ENCODE results near the gene GPC1.

Gene GPC1

GRCh38 chr2:240443891-240444301 lies 8.4 kb downstream of the GPC1 start:
- no peak for DNase-seq (ENCODE audit: low read depth)

- DNase-seq (ENCODE audit: low read depth), result no peak
These were observed 9.0 kb downstream of the GPC1 start for GRCh38 chr2:240444464-240444863.

- no peak for DNase-seq (ENCODE audit: low read depth)
These were observed 10.6 kb downstream of the GPC1 start for GRCh38 chr2:240445961-240446663.

DNA sequence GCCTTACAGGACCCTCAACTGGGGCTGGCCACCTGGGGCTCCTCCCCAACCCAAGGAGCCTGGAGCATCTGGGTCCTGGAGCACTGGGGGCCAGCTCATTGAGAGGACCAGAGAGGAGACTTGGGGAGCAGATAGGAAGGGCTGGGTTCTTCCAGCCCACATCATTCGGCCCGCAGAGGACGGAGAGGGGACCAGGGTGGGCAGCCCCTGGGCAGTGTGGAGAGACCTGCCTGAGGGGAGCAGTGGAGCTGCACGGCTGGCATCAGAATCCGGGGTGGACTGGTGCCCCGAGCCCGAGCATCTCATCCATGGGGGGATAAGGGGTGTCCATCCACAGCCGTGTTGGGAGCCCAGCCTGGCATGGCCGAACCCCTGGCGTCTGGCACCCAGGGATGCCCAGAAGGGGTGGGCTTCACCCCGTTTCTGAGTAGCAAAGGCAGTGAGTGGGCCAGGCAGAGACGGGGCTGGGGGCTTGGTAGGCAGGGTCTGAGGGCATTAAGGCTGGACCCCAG lies 11.3 kb downstream of the GPC1 start:
- no peak for DNase-seq (ENCODE audit: low read depth)

DNA sequence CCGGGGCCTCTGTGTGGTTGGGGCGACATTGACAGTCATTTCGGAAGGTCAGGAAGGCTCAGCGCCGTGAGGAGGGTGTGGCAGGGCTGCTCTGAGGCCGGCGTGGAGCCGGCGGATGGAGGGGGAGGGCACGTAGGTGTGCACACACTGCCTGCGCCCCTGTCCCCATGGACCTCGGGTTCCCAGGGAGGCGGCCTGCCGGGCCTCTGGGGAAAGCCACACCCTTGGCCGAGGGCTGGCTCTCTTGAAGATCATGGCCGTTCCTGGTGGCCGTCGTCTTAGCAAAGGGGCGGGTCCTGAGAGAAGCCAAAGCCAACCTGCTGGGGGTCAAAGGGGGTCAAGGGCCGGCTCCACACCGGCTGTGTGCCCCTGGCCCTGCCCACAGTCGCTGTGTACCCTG lies 11.9 kb downstream of the GPC1 start:
- no peak for DNase-seq (ENCODE audit: low read depth)

- no peak for DNase-seq (ENCODE audit: low read depth)
These were observed 12.5 kb downstream of the GPC1 start for GRCh38 chr2:240447934-240448333.

DNA sequence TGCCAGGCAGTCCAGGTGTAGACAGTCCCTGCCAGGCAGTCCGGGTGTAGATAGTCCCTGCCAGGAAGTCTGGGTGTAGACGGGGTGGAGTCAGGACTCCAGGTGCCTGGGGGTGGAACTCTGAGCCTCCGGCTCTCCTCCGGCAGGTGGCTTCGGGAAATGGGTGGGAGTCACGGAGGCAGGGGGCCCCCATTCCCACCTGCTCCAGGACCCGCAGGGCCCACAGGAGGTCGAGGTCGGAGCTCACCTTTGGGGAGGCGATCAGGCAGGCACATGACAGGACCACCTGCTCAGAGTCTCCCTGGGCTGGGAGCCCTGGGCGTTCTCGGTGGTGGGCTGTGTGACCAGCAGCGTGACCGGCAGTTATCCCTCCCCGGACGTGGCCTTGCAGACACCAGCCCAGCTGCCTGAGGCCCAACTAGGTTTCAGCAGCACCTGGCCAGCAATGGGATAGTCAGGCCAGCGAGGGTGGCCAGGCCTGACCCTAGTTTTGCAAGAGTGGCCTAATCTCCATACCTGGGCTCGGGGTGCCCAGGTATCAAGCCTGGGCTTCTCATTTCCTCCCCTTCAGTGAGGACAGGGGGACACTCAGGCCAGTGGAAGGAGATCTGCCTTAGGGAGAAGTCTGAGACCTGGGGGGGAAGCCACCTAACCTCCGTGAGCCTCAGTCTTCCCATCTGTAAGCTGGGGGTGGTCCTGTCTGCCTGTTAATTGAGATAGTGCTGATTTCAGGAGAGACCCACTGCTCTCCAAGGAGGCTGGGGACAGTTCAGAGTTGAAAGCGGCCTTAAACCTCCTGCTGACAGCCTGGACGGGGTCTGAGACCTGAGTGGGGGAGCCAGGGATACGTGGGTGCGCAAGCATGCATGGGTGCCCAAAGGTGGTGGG lies 13.2 kb downstream of the GPC1 start:
- no peak for DNase-seq (ENCODE audit: low read depth)

DNA sequence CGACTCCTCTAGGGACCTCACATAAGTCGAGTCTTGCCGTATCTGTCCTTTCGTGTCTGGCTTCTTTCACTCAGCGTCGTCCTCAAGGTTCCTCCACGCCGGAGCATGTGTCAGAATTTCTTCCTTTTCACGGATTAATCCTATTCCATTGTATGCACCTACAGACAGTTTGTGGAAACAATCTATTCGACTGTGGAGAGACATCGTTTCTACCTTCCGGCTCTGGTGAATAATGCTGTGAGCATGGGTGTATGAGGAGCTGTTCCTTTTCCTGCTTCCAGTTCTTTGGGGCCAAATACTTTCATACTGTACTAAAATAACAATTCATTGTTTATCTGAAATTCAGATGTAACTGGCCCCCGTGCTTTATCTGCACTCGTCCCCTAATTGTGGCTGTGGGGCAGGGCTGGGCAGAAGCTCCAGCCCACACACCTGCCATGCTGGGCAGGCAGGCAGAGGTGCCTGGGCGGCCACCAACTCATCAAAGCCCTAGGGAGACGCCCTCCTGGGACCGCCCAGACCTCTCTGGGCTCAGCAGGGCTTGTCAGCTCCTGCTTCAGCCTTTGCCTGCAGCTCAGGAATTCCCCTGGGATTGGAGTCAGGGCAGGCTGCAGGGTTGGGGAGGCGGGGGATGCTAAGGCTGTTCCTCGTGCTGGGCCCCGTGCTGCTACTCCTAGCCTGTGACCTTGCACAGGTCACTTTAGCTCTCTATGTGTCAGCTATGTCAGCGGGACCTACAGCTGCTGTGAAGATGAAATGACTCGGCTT lies 14.5 kb downstream of the GPC1 start:
- no peak for DNase-seq (ENCODE audit: low read depth)

- DNase-seq (ENCODE audit: low read depth), result no peak
These were observed 15.2 kb downstream of the GPC1 start for GRCh38 chr2:240450532-240451107.

DNA sequence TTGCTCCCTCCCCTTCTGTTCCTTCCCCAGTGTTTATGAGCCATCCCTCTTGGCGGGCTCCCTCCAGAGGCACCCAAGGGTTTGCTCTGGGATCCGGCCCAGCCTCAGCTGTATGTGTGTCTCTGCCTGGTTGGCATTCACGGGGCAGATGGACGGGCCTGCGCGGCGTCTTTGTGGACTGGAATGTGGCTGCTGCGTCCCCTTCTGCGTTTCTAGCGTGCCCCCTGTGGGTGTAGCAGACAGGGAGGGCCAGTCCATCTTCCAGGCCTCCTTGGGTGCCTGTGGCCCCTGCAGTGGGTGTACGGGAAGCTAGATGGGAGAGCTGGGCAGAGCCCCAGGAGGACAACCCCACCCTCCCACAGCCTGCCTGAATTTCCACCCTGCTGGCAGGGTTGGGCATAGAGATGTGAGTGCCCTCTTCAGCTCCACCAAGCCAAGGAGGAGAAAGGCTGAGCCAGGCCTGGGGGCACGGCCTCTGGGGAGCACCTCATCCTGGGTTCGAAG lies 15.7 kb downstream of the GPC1 start:
- no peak for DNase-seq (ENCODE audit: low read depth)

- DNase-seq (ENCODE audit: low read depth), result no peak
These were observed 16.5 kb downstream of the GPC1 start for GRCh38 chr2:240451791-240452461.

GRCh38 chr2:240452462-240453256 lies 17.2 kb downstream of the GPC1 start:
- DNase-seq (ENCODE audit: low read depth), result no peak

- no peak for DNase-seq (ENCODE audit: low read depth)
These were observed 18.1 kb downstream of the GPC1 start for GRCh38 chr2:240453461-240454105.

GRCh38 chr2:240454106-240454901 lies 18.8 kb downstream of the GPC1 start:
- no peak for DNase-seq (ENCODE audit: low read depth)

DNA sequence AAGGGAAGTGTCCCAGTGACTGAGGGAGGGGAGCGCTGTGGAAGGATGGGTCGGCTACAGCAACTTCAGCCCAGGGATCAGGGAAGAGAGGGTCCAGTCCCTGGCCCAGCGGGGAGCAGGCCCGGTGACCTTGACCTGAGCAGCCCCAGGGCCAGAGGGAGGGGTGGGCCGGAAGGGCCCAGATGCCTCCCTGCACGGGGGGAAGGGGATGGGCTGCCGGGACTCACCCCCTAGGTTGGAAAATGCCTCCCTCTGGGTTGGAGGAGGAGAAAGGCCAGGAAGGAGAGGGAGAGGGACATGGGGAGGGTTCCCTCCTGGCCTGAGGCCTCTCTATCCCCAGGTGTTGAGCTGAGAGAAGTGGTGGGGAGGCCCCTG lies 19.8 kb downstream of the GPC1 start:
- no peak for DNase-seq (ENCODE audit: low read depth)

DNA sequence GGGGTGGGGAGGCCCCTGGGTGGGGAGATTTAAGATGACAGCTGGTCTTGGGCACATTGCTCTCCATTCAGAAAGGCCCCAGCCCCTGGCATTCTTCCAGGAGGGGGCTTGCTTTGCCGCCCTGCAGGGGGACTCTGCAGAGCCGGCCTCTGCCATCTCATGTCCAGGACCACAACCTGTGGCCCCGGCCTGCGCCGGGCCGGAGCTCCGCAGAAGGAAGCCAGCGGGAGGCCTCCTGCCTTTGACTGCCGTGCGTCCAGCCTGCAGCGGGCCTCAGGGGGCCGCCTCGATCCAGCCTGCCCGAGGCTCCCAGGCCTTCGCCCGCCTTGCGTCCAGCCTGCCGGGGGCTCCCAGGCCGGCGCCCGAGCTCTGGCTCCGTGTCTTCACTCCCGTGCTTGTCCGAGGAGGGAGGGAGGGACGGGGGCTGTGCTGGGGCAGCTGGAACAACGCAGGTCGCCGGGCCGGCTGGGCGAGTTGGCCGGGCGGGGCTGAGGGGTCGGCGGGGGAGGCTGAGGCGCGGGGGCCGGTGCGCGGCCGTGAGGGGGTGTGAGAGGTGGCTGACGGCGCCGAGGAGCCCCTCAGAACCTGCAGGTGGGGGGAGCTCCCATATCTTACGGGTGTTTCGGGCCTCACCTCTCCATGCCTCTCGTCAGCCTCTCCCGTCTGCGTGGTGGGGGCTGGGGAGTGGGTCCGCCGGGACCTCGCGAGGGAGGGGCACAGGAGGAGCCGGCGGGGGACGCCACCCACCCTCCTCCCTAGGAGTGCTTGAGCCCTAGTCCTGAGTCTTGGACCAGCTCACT lies 20.4 kb downstream of the GPC1 start:
- DNase-seq (ENCODE audit: low read depth), result no peak

DNA sequence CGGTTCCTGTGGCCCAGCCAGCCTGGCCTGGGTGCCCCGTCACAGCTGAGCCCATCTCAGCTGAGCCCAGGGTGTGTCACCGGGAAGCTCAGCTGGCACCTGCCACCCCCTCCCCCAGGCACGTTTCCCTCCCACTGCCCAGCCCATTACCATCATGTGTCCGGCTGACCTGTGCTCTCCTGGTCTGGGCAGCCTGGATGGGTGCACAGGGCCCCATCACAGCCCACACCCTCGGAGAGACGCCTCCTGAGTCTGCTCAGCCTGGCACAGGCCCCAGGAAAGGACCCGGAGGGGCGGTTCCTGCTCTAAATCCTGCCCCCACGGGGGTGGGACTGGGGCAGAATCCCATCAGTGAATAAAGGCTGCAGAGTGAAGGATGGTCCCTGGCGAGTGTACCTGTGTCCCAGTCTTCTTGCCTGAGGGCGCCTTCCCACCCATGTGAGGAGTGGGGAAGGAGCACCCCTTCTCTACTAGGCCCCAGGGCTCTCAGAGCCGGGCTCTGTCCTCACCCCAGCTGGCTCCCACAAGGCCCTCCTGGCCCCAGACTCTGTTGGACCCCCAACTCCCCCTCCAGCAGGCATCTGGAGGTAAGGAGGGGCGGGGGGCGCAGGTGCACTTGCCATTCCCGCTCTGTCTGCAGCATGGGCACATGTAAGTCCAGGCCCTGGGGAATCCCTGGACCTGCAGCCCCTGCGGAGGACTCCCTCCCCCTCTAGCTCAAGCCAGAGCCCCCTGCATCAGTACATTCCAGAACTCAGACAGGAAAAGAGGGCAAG lies 21.2 kb downstream of the GPC1 start:
- no peak for DNase-seq (ENCODE audit: low read depth)
